Measurements from ENCODE around the gene HIPK3.
"Not testable (repeated sequence)": the region's sequence is repeated elsewhere in the genome, so short reads cannot be mapped to it uniquely, and the experiment has no call there.

The HIPK3 gene

GRCh38 chr11:33257897-33258630, 883 bp downstream of the HIPK3 start:
- TF ChIP-seq EZH2phosphoT487 (IDR thresholded peaks at IDR 0.05; ENCODE audit: borderline replicate concordance, low read length) (no peak), CTCF (IDR thresholded peaks at IDR 0.05; ENCODE audit: low read depth, low read length, poor library complexity, severe bottlenecking) (peak; percentile 32)
- peaks cover 7% of the 10 kb centered on the region; the same call in 1 of the 2 replicates for H3K36me3 ChIP-seq (ENCODE audit: control insufficient read depth, low read length)
- H3K27ac ChIP-seq (ENCODE audit: low read depth, low read length), result peak overlapping the region; percentile 87
- no peaks in the 10 kb centered on the region for H3K9me2 ChIP-seq (replicated peaks; ENCODE audit: control insufficient read depth, low read length)
- H3K4me3 ChIP-seq (ENCODE audit: low read length), result peak overlapping the region; percentile 90
- H3K4me1 ChIP-seq (ENCODE audit: control insufficient read depth, low read length), result peaks cover 36% of the 10 kb centered on the region
- H3K27me3 ChIP-seq (ENCODE audit: control insufficient read depth, low read length), result no peaks in the 10 kb centered on the region
- no peaks in the 10 kb centered on the region for H3F3A ChIP-seq (ENCODE audit: control insufficient read depth, insufficient read depth)
- peaks cover 59% of the 10 kb centered on the region for H3K79me2 ChIP-seq (ENCODE audit: control insufficient read depth, low read length)
- peaks cover 7% of the 10 kb centered on the region; the same call in 1 of the 2 replicates for H4K20me1 ChIP-seq (ENCODE audit: control insufficient read depth, insufficient read depth, low read depth, low read length)
- peak overlapping the region; percentile 90 for H3K4me2 ChIP-seq (ENCODE audit: low read length)
- no peaks in the 10 kb centered on the region for H3K9me3 ChIP-seq (ENCODE audit: control insufficient read depth, insufficient read depth, low read length)

GRCh38 chr11:33258631-33259205, 1.5 kb downstream of the HIPK3 start:
- peaks cover 66% of the 10 kb centered on the region for H3K79me2 ChIP-seq (ENCODE audit: control insufficient read depth, low read length)
- peak overlapping the region; percentile 90 for H3K4me3 ChIP-seq (ENCODE audit: low read length)
- peak overlapping the region; percentile 87 for H3K27ac ChIP-seq (ENCODE audit: low read depth, low read length)
- H3K4me1 ChIP-seq (ENCODE audit: control insufficient read depth, low read length), result peaks cover 43% of the 10 kb centered on the region
- no peaks in the 10 kb centered on the region for H3K9me3 ChIP-seq (ENCODE audit: control insufficient read depth, insufficient read depth, low read length)
- H3K27me3 ChIP-seq (ENCODE audit: control insufficient read depth, low read length), result no peaks in the 10 kb centered on the region
- H4K20me1 ChIP-seq (ENCODE audit: control insufficient read depth, insufficient read depth, low read depth, low read length), result peaks cover 10% of the 10 kb centered on the region; the same call in 1 of the 2 replicates
- no peaks in the 10 kb centered on the region for H3K9me2 ChIP-seq (replicated peaks; ENCODE audit: control insufficient read depth, low read length)
- H3K4me2 ChIP-seq (ENCODE audit: low read length), result peak overlapping the region; percentile 90
- peaks cover 7% of the 10 kb centered on the region; the same call in 1 of the 2 replicates for H3K36me3 ChIP-seq (ENCODE audit: control insufficient read depth, low read length)
- TF ChIP-seq EZH2phosphoT487 (IDR thresholded peaks at IDR 0.05; ENCODE audit: borderline replicate concordance, low read length), result no peak
- no peak for TF ChIP-seq CTCF (IDR thresholded peaks at IDR 0.05; ENCODE audit: low read depth, low read length, poor library complexity, severe bottlenecking)
- H3F3A ChIP-seq (ENCODE audit: control insufficient read depth, insufficient read depth), result no peaks in the 10 kb centered on the region

- Histone ChIP-seq H3F3A (ENCODE audit: control insufficient read depth, insufficient read depth) (no peaks in the 10 kb centered on the region), H3K9me2 (replicated peaks; ENCODE audit: control insufficient read depth, low read length) (no peaks in the 10 kb centered on the region), H3K79me2 (ENCODE audit: control insufficient read depth, low read length) (peaks cover 77% of the 10 kb centered on the region), H3K27me3 (ENCODE audit: control insufficient read depth, low read length) (no peaks in the 10 kb centered on the region), H3K4me1 (ENCODE audit: control insufficient read depth, low read length) (peaks cover 44% of the 10 kb centered on the region), H3K36me3 (ENCODE audit: control insufficient read depth, low read length) (peaks cover 7% of the 10 kb centered on the region; the same call in 1 of the 2 replicates), H3K9me3 (ENCODE audit: control insufficient read depth, insufficient read depth, low read length) (no peaks in the 10 kb centered on the region), H3K27ac (ENCODE audit: low read depth, low read length) (no peak overlapping the region), H4K20me1 (ENCODE audit: control insufficient read depth, insufficient read depth, low read depth, low read length) (peaks cover 10% of the 10 kb centered on the region; the same call in 1 of the 2 replicates), H3K4me2 (ENCODE audit: low read length) (peak overlapping the region; percentile 90), H3K4me3 (ENCODE audit: low read length) (peak overlapping the region; percentile 90)
- TF ChIP-seq CTCF (IDR thresholded peaks at IDR 0.05; ENCODE audit: low read depth, low read length, poor library complexity, severe bottlenecking) (no peak), EZH2phosphoT487 (IDR thresholded peaks at IDR 0.05; ENCODE audit: borderline replicate concordance, low read length) (no peak)
These were observed 2.7 kb downstream of the HIPK3 start for GRCh38 chr11:33259869-33260268.

GRCh38 chr11:33261350-33261749, 4.2 kb downstream of the HIPK3 start:
- Histone ChIP-seq H3K4me1 (ENCODE audit: control insufficient read depth, low read length) (peaks cover 42% of the 10 kb centered on the region), H3K79me2 (ENCODE audit: control insufficient read depth, low read length) (peaks cover 92% of the 10 kb centered on the region), H3K4me2 (ENCODE audit: low read length) (0 out of 2 replicates have a peak overlapping the region, but pooled peaks have one; percentile 11)
- H3K9me2 ChIP-seq (replicated peaks; ENCODE audit: control insufficient read depth, low read length); H3K9me3 ChIP-seq (ENCODE audit: control insufficient read depth, insufficient read depth, low read length); H3F3A ChIP-seq (ENCODE audit: control insufficient read depth, insufficient read depth); H3K4me3 ChIP-seq (ENCODE audit: low read length); H3K27me3 ChIP-seq (ENCODE audit: control insufficient read depth, low read length); H3K27ac ChIP-seq (ENCODE audit: low read depth, low read length); H4K20me1 ChIP-seq (ENCODE audit: control insufficient read depth, insufficient read depth, low read depth, low read length); H3K36me3 ChIP-seq (ENCODE audit: control insufficient read depth, low read length): not testable (repeated sequence)

Data from DOHH2 (cell line).